Measurements from ENCODE around the gene BASP1. TPM values are rescaled to one million over a fixed set of nuclear protein-coding genes. Genes with fewer than 3 reads are reported as not detected.

Gene BASP1
- total and polyA plus RNA-seq, 2 donors = 40.8 to 41.0 TPM

GRCh38 chr5:17221843-17222636 lies 4.6 kb downstream of the BASP1 start:
- 73% methylated on average over 4 of the region's 4 CpGs for WGBS
- H3K36me3 ChIP-seq (ENCODE audit: insufficient read depth) = no peaks in the 10 kb centered on the region
- no peaks in the 10 kb centered on the region for H3K4me1 ChIP-seq (ENCODE audit: insufficient read depth)
- DNase-seq (ENCODE audit: extremely low spot score) = no peak
- no peak overlapping the region for H3K27ac ChIP-seq (ENCODE audit: low read depth)
- H3K4me3 ChIP-seq (ENCODE audit: low read depth, low read length) = no peak overlapping the region

GRCh38 chr5:17222664-17223063 lies 5.2 kb downstream of the BASP1 start:
- DNase-seq (ENCODE audit: extremely low spot score) = no peak
- 57% methylated on average over 2 of the region's 2 CpGs for WGBS
- Histone ChIP-seq H3K27ac (ENCODE audit: low read depth) (no peak overlapping the region), H3K4me3 (ENCODE audit: low read depth, low read length) (no peak overlapping the region), H3K4me1 (ENCODE audit: insufficient read depth) (no peaks in the 10 kb centered on the region), H3K36me3 (ENCODE audit: insufficient read depth) (no peaks in the 10 kb centered on the region)

- H3K4me3 ChIP-seq (ENCODE audit: low read depth, low read length) = no peak overlapping the region
- H3K27ac ChIP-seq (ENCODE audit: low read depth) = no peak overlapping the region
- 95% methylated on average over 5 of the region's 5 CpGs for WGBS
- H3K36me3 ChIP-seq (ENCODE audit: insufficient read depth) = no peaks in the 10 kb centered on the region
- H3K4me1 ChIP-seq (ENCODE audit: insufficient read depth) = no peaks in the 10 kb centered on the region
- DNase-seq (ENCODE audit: extremely low spot score) = no peak
These were observed 6.1 kb downstream of the BASP1 start for GRCh38 chr5:17223367-17224185.

- Histone ChIP-seq H3K36me3 (ENCODE audit: insufficient read depth) (no peaks in the 10 kb centered on the region), H3K4me1 (ENCODE audit: insufficient read depth) (no peaks in the 10 kb centered on the region), H3K27ac (ENCODE audit: low read depth) (no peak overlapping the region), H3K4me3 (ENCODE audit: low read depth, low read length) (no peak overlapping the region)
- DNase-seq (ENCODE audit: extremely low spot score) = no peak
- 78% methylated on average over 11 of the region's 11 CpGs for WGBS
These were observed 7.6 kb downstream of the BASP1 start for GRCh38 chr5:17224858-17225511.

GRCh38 chr5:17225520-17225919 lies 8.1 kb downstream of the BASP1 start:
- Histone ChIP-seq H3K27ac (ENCODE audit: low read depth) (no peak overlapping the region), H3K4me1 (ENCODE audit: insufficient read depth) (no peaks in the 10 kb centered on the region), H3K36me3 (ENCODE audit: insufficient read depth) (no peaks in the 10 kb centered on the region), H3K4me3 (ENCODE audit: low read depth, low read length) (no peak overlapping the region)
- 72% methylated on average over 9 of the region's 9 CpGs for WGBS
- no peak for DNase-seq (ENCODE audit: extremely low spot score)

GRCh38 chr5:17227868-17228267 lies 10.4 kb downstream of the BASP1 start:
- Histone ChIP-seq H3K4me3 (ENCODE audit: low read depth, low read length) (no peak overlapping the region), H3K36me3 (ENCODE audit: insufficient read depth) (no peaks in the 10 kb centered on the region), H3K27ac (ENCODE audit: low read depth) (no peak overlapping the region), H3K4me1 (ENCODE audit: insufficient read depth) (no peaks in the 10 kb centered on the region)
- no peak for DNase-seq (ENCODE audit: extremely low spot score)
- 93% methylated on average over 1 of the region's 1 CpG for WGBS

GRCh38 chr5:17228821-17229291 lies 11.4 kb downstream of the BASP1 start:
- Histone ChIP-seq H3K27ac (ENCODE audit: low read depth) (no peak overlapping the region), H3K36me3 (ENCODE audit: insufficient read depth) (no peaks in the 10 kb centered on the region), H3K4me1 (ENCODE audit: insufficient read depth) (no peaks in the 10 kb centered on the region), H3K4me3 (ENCODE audit: low read depth, low read length) (no peak overlapping the region)
- DNase-seq (ENCODE audit: extremely low spot score) = peak; percentile 50
- 43% methylated on average over 3 of the region's 3 CpGs for WGBS

- Histone ChIP-seq H3K4me1 (ENCODE audit: insufficient read depth) (no peaks in the 10 kb centered on the region), H3K36me3 (ENCODE audit: insufficient read depth) (no peaks in the 10 kb centered on the region), H3K27ac (ENCODE audit: low read depth) (no peak overlapping the region), H3K4me3 (ENCODE audit: low read depth, low read length) (no peak overlapping the region)
- DNase-seq (ENCODE audit: extremely low spot score) = no peak
- WGBS = 69% methylated on average over 4 of the region's 4 CpGs
These were observed 11.9 kb downstream of the BASP1 start for GRCh38 chr5:17229313-17229712.

- H3K4me1 ChIP-seq (ENCODE audit: insufficient read depth) = no peaks in the 10 kb centered on the region
- H3K27ac ChIP-seq (ENCODE audit: low read depth) = no peak overlapping the region
- DNase-seq (ENCODE audit: extremely low spot score) = no peak
- H3K4me3 ChIP-seq (ENCODE audit: low read depth, low read length) = no peak overlapping the region
- no peaks in the 10 kb centered on the region for H3K36me3 ChIP-seq (ENCODE audit: insufficient read depth)
- WGBS = 86% methylated on average over 3 of the region's 3 CpGs
These were observed 12.8 kb downstream of the BASP1 start for GRCh38 chr5:17230191-17230590.

GRCh38 chr5:17230808-17231525 lies 13.5 kb downstream of the BASP1 start:
- H3K36me3 ChIP-seq (ENCODE audit: insufficient read depth) = no peaks in the 10 kb centered on the region
- H3K4me1 ChIP-seq (ENCODE audit: insufficient read depth) = no peaks in the 10 kb centered on the region
- H3K4me3 ChIP-seq (ENCODE audit: low read depth, low read length) = no peak overlapping the region
- WGBS = 74% methylated on average over 10 of the region's 10 CpGs
- no peak for DNase-seq (ENCODE audit: extremely low spot score)
- H3K27ac ChIP-seq (ENCODE audit: low read depth) = no peak overlapping the region

- 87% methylated on average over 9 of the region's 9 CpGs for WGBS
- no peak overlapping the region for H3K27ac ChIP-seq (ENCODE audit: low read depth)
- H3K4me1 ChIP-seq (ENCODE audit: insufficient read depth) = no peaks in the 10 kb centered on the region
- no peak for DNase-seq (ENCODE audit: extremely low spot score)
- no peak overlapping the region for H3K4me3 ChIP-seq (ENCODE audit: low read depth, low read length)
- no peaks in the 10 kb centered on the region for H3K36me3 ChIP-seq (ENCODE audit: insufficient read depth)
These were observed 15.0 kb downstream of the BASP1 start for GRCh38 chr5:17232405-17232804.

- Histone ChIP-seq H3K27ac (ENCODE audit: low read depth) (no peak overlapping the region), H3K36me3 (ENCODE audit: insufficient read depth) (no peaks in the 10 kb centered on the region), H3K4me1 (ENCODE audit: insufficient read depth) (no peaks in the 10 kb centered on the region), H3K4me3 (ENCODE audit: low read depth, low read length) (no peak overlapping the region)
- 95% methylated on average over 6 of the region's 6 CpGs for WGBS
- DNase-seq (ENCODE audit: extremely low spot score) = no peak
These were observed 16.1 kb downstream of the BASP1 start for GRCh38 chr5:17233488-17233887.

GRCh38 chr5:17234374-17234773 lies 16.9 kb downstream of the BASP1 start:
- Histone ChIP-seq H3K36me3 (ENCODE audit: insufficient read depth) (no peaks in the 10 kb centered on the region), H3K4me3 (ENCODE audit: low read depth, low read length) (no peak overlapping the region), H3K4me1 (ENCODE audit: insufficient read depth) (no peaks in the 10 kb centered on the region), H3K27ac (ENCODE audit: low read depth) (no peak overlapping the region)
- DNase-seq (ENCODE audit: extremely low spot score) = no peak
- WGBS = 88% methylated on average over 5 of the region's 5 CpGs
